RWPE2 (cell line): ENCODE measurements around the gene SLC16A13.
A peak's percentile ranks its signal among the peaks of the same experiment; 100 is the strongest.

ENCODE experiments used
- ATAC-seq: fragments of 200-7000 bp; cut with Tn5 transposase; 3 replicates; pipeline ENCODE4 v1.9.1; 2021; ENCODE audit warnings: low read depth
- DNase-seq: peaks from one replicate; pipeline ENCODE4 v3.0.0-alpha.2; 2020; ENCODE audit warnings: low spot score
- H3K27ac ChIP-seq: fragments of 450-650 bp; 2 replicates; pipeline ENCODE4 v1.5.1; 2017; ENCODE audit warnings: mild to moderate bottlenecking; ENCODE audit not compliant: poor library complexity, severe bottlenecking
- H3K27me3 ChIP-seq: fragments of 250-450 bp; sonication (Bioruptor Pico); 2 replicates; pipeline ENCODE4 v1.5.1; 2021; ENCODE audit warnings: mild to moderate bottlenecking, moderate library complexity; ENCODE audit not compliant: insufficient read depth, poor library complexity, severe bottlenecking
- H3K36me3 ChIP-seq: fragments of 250-450 bp; sonication (Bioruptor Pico); 2 replicates; pipeline ENCODE4 v1.5.1; 2020; ENCODE audit warnings: low read depth, mild to moderate bottlenecking, moderate library complexity
- H3K4me1 ChIP-seq: fragments of 250-450 bp; sonication (Bioruptor Pico); 2 replicates; pipeline ENCODE4 v1.5.1; 2021; ENCODE audit warnings: mild to moderate bottlenecking, moderate library complexity; ENCODE audit not compliant: insufficient read depth, poor library complexity, severe bottlenecking
- H3K4me3 ChIP-seq: fragments of 250-450 bp; sonication (Bioruptor Pico); 2 replicates; pipeline ENCODE4 v1.5.1; 2021; ENCODE audit warnings: mild to moderate bottlenecking, moderate library complexity; ENCODE audit not compliant: severe bottlenecking
- H3K9me3 ChIP-seq: fragments of 250-450 bp; sonication (Bioruptor Pico); 2 replicates; pipeline ENCODE4 v1.5.1; 2021; ENCODE audit warnings: mild to moderate bottlenecking, moderate library complexity; ENCODE audit not compliant: severe bottlenecking
- TF ChIP-seq, protein P1 (sequence below): fragments of 450-650 bp; IDR thresholded peaks from one replicate; pipeline ENCODE4 v1.5.1; 2017; ENCODE audit warnings: mild to moderate bottlenecking, moderate library complexity; ENCODE audit not compliant: poor library complexity, severe bottlenecking

Gene SLC16A13

DNA sequence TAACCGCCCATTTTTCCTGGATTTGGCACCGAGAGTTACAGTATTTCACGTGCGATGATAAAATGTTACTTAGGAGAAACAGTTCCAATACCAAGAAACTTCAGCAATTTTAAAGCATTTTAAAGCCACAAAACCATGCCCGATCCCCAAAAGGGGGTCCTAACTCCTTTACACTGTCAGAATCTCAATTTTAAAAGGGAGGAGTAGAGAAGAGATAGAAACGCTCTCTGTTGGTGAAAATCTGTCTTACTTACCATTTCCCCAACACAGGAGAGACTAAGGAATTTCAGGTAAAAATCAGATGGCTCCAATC is 23.9 kb upstream of the SLC16A13 start:
- DNase-seq (no peak), ATAC-seq (no peak)
- Histone ChIP-seq H3K36me3 (peaks cover 6% of the 10 kb centered on the region; the same call in 1 of the 2 replicates), H3K9me3 (no peaks in the 10 kb centered on the region), H3K4me3 (peak overlapping the region; percentile 67), H3K27me3 (no peaks in the 10 kb centered on the region), H3K4me1 (peaks cover 3% of the 10 kb centered on the region), H3K27ac (peak overlapping the region; percentile 79)
- TF ChIP-seq, protein P1, sequence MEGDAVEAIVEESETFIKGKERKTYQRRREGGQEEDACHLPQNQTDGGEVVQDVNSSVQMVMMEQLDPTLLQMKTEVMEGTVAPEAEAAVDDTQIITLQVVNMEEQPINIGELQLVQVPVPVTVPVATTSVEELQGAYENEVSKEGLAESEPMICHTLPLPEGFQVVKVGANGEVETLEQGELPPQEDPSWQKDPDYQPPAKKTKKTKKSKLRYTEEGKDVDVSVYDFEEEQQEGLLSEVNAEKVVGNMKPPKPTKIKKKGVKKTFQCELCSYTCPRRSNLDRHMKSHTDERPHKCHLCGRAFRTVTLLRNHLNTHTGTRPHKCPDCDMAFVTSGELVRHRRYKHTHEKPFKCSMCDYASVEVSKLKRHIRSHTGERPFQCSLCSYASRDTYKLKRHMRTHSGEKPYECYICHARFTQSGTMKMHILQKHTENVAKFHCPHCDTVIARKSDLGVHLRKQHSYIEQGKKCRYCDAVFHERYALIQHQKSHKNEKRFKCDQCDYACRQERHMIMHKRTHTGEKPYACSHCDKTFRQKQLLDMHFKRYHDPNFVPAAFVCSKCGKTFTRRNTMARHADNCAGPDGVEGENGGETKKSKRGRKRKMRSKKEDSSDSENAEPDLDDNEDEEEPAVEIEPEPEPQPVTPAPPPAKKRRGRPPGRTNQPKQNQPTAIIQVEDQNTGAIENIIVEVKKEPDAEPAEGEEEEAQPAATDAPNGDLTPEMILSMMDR: no peak

DNA sequence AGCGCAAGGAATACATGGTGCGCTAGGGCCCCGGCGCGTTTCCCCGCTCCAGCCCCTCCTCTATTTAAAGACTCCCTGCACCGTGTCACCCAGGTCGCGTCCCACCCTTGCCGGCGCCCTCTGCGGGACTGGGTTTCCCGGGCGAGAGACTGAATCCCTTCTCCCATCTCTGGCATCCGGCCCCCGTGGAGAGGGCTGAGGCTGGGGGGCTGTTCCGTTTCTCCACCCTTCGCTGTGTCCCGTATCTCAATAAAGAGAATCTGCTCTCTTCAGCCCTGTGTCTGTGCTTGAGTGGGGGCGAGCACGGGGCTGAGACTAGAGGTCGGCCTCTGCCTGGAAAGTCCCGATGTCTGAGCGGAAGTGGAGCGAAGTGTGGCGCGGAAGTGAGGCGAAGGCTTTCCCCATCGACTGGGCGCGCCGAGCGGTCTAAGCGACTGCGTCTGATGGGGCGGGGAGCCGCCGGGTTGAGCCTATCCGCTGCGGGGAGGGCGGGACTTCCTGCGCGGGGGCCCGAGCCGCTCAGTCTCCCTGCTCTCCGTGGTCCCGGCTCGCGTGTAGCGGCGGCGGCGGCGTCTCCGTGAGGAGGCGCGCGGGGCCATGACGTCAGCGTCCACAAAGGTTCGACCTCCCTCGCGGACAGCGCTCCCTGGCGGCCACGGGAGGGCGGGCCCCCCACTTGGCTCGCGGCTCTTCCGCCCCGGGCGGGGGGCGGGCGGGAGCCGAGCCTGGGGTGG is 21.4 kb upstream of the SLC16A13 start:
- H3K4me1 ChIP-seq: peaks cover 3% of the 10 kb centered on the region
- H3K9me3 ChIP-seq: no peaks in the 10 kb centered on the region
- H3K36me3 ChIP-seq: peaks cover 6% of the 10 kb centered on the region; the same call in 1 of the 2 replicates
- ATAC-seq (peak; percentile 91), DNase-seq (peak; percentile 97)
- H3K4me3 ChIP-seq: peak overlapping the region; percentile 67
- TF ChIP-seq, protein P1: peak; percentile 83
- H3K27ac ChIP-seq: peak overlapping the region; percentile 79
- no peaks in the 10 kb centered on the region for H3K27me3 ChIP-seq

DNA sequence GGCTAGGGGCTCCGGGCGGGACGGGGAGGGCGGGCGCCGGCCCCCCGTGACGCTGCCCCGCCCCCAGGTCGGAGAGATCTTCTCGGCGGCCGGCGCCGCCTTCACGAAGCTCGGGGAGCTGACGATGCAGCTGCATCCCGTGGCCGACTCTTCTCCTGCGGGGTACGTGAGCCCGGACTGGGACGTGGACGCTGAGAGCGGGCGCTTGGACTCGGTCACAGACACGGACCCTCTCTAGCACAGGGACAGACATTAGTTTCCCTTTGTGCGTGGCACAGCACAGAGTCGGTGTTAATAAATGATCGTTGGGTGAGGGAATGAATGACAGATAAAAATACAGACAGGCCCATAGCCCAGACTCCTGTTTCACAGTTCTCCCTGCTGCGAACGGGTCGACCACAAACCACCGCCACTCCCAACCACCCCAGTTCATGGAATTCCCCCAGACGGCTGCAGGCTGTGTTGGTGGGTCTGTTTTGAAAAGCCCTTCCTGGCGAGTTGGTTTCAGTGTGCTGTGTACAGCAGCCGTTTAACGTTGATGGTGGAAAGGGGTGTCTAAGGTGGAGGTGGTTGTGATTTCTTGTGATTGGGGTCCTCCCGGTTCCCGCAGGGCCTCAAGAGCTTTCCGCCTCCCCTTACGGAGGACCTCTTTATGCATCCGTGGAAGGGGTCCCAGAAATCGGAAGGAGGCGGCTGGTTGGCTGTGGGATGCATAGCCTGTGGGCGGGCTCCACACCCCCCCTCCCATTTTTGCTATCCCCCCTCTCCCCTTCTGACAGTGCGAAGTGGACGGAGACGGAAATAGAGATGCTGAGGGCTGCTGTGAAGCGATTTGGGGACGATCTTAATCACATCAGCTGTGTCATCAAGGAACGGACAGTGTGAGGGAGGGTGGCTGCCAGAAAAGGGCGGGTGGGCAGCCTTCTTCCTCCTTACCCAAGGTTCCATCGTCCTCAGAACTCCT is 20.5 kb upstream of the SLC16A13 start:
- Histone ChIP-seq H3K4me3 (peak overlapping the region; percentile 67), H3K27ac (peak overlapping the region; percentile 79), H3K36me3 (peaks cover 6% of the 10 kb centered on the region; the same call in 1 of the 2 replicates), H3K4me1 (peaks cover 3% of the 10 kb centered on the region), H3K9me3 (no peaks in the 10 kb centered on the region), H3K27me3 (no peaks in the 10 kb centered on the region)
- TF ChIP-seq, protein P1: peak; percentile 43
- no peak for DNase-seq
- no peak; the same call in 2 of the 3 replicates for ATAC-seq

DNA sequence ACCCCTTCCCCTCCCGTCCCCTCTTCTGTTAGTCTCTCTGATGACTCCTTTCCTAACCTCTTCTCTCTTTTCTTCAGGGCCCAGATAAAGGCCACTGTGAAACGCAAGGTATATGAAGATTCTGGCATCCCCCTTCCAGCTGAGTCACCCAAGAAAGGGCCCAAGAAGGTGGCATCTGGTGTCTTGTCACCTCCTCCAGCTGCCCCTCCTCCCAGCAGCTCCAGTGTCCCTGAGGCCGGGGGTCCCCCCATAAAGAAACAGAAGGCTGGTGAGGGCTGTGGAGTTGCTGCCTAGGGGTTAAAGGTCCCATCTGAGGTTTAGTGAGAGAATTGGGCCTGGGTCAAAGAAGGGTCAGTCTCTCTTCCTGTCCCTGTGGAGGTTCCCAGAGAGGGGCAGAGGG is 19.4 kb upstream of the SLC16A13 start:
- H3K27me3 ChIP-seq: no peaks in the 10 kb centered on the region
- no peaks in the 10 kb centered on the region for H3K4me1 ChIP-seq
- no peak overlapping the region for H3K4me3 ChIP-seq
- no peak for DNase-seq
- no peaks in the 10 kb centered on the region for H3K9me3 ChIP-seq
- TF ChIP-seq, protein P1: no peak
- H3K27ac ChIP-seq: no peak overlapping the region
- ATAC-seq: no peak
- peaks cover 6% of the 10 kb centered on the region; the same call in 1 of the 2 replicates for H3K36me3 ChIP-seq
